CD4-positive, alpha-beta T cell treated with Interleukin-21 for 1 hour (primary cell): Measurements from ENCODE around the gene TXNL4A.

Experiments
- DNase-seq: peaks from one replicate; pipeline ENCODE4 v3.0.0-alpha.2; 2020

TXNL4A gene

DNA sequence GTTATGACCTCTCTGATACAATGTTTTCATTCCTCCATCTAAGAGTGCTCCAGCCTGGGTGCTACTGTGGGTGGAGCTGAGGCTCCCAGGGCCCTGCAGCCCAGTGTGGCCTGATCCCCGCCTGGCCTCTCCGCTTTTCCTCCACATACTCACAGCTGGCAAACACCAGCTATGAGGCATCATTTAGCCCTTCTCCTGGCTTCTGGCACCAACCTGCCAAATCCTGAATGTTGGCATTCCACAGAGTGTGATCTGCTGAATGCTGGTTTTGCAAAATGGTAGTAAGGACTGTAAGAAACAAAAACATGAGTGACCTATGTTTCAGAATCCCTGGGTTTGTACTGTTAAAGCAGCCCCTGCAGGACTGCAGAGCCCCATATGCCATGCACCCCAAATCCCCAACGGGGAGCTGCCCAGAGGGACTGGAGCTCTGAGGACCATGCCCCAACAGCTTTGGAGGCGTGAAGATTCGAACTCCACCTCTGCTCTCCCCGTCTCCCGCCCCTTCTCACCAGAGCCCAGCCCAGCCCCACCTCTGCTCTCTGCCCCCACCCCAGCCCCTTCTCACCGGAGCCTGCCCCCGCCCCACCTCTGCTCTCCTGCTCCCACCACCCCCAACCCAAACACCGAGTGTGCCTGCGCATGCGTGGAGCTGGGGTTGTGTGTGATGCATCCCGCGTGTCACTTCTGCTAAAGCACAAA lies 41.2 kb downstream of the TXNL4A start:
- no peak for DNase-seq

DNA sequence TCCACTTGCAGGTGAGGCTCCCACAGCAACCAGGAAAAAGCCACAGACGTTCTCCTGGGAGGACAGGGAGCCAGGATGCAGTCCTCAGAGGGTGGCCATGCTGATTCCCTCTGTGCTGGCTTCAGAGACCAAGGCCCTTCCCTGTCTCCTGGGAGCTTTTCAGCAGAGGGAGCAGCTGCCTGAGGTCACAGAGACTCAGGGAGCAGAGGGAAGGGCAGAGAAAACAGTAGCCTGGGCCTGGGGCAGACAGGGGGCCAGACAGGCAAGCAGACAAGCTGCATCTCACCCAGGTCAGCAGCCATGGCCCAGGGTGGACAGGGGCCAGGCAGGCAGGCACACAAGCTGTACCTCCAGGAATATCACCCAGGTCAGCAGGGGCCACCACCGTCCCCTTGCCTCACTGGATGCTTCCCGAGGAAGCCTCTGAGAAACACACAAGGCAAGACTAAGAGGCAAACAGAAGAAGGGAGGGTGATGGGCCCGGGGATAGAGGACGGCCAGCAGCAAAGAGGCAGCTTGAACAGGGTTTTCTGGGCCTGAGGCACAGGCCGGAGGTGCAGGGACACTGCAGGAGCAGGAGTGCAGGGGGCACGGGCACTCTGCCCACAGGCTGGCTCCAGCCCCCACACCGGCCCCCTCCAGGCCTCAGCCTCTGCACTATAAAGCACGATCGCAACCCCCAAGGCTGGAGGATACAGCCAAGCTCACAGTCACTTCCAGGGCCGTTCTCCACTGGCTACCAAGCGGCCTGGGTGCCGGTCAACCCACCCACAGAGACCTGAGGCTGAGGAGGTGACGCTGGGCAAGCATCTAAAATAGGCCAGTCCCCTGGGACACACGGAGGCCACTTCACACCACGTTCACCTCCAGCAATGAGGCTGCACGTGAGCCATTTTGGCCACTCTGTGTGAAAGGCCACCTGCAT lies 43.0 kb downstream of the TXNL4A start:
- no peak for DNase-seq

DNA sequence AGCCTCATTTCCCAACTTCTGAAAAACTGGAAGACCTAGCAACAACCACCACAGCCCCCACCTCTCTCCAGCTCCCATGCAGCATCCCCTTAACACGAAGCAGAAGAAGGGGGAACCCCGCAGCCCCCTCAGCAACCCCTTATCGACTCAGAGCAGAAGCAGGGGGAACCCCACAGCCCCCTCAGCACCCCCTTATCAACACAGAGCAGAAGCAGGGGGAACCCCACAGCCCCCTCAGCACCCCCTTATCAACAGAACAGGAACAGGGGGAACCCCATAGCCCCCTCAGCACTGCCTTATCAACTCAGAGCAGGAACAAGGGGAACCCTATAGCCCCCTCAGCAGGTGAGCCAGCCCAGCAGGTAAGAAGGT lies 43.6 kb downstream of the TXNL4A start:
- no peak for DNase-seq

DNA sequence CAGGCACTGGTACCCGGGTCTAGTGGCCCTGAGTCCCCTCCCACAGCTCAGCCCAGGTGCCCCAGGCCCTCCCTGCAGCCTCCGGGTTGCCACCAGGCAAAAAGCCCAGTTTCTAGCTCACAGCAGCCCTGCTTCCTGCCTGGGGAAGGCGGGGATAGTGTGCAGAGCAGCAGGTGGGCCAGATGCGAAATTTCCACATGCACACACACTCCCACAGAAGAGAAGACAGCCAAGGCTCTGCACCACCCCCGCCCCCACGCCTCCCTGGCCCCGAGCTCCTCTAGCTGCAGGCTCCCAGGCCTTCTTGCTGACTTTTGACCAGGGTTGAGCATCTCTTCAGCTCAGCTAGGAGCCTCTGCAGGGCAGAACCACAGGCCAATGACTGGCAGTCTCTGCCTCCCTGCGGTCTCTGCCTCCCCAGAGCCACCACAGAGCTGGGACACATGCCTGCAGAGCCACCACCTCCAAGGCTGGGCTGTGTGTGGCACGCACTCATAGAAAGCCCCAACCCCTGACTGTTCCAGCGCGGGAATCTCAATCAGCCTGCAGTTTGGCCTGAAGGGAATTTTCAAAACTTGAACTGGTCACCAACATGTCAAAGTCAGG lies 44.1 kb downstream of the TXNL4A start:
- no peak for DNase-seq

DNA sequence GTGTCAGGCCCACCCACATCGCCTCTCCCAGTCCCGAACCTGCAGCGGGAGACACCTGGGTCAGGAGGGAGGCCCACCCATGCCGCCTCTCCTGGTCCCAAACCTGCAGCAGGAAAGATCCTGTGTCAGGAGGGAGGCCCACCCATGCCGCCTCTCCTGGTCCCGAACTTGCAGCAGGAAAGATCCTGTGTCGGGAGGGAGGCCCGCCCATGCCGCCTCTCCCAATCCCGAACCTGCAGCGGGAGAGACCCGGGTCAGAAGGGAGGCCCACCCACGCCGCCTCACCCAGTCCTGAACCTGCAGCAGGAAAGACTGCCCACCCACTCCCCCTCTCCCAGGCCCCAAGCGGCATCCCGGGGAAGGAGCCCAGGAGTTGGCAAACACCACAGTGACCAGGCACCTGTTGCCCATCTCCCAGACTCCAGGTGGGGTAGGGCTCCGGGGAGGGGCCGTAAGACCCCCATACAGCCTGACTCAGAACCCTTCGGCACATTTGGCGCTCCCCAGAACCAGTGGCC lies 44.7 kb downstream of the TXNL4A start:
- DNase-seq = no peak

GRCh38 chr18:79942786-79943607 lies 45.4 kb downstream of the TXNL4A start:
- no peak for DNase-seq

GRCh38 chr18:79942211-79942610 lies 46.2 kb downstream of the TXNL4A start:
- no peak for DNase-seq

- no peak for DNase-seq
Observed at GRCh38 chr18:79941473-79942119, 46.8 kb downstream of the TXNL4A start.

- no peak for DNase-seq
Observed at GRCh38 chr18:79940814-79941472, 47.4 kb downstream of the TXNL4A start.

DNA sequence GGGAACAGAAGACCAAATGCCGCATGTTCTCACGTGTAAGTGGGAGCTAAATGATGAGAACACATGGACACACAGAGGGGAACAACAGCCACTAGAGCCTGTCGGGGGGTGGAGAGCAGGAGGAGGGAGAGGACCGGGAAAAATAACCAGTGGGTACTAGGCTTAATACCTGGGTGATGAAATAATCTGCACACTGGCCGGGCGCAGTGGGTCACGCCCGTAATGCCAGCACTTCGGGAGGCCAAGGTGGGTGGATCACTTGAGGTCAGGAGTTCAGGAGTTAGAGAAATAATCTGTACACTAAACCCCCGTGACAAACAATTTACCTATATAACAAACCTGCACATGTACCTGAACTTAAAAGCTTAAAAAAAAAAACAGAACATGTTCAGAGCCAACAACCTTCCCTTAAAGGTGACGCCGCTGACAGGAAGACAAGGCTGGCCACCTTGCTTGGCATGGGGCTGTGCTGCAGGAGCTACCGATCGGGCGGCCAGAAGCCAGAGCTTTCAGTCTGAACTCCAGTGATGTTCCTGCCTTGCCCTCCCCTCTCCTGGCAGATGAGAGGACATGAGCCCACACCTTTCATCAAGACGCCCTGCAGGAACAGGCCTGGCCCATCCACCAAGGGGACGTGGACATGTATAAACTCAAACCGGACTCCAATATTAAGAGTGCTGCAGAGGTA lies 48.1 kb downstream of the TXNL4A start:
- no peak for DNase-seq

- DNase-seq = no peak
Observed at GRCh38 chr18:79939096-79939495, 49.3 kb downstream of the TXNL4A start.

DNA sequence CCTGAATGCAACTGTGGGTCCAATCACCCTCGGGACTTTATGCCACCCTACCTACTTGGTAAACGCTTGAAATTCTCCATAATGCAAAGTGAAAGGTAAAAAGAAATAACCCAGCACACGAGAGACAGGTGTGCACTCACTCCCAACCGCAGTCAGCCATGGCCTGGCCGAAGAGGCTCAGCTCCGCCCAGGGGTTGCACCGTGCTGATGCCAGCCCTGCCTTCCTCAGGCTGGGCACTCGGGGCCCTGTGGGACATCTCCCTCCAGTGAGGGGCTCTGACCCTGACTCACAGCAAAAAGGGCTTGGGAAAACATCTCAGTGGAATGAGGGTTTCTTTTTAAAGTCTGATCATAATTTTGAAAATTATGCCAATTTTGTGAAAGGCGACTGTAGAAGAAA lies 50.2 kb downstream of the TXNL4A start:
- DNase-seq = no peak

GRCh38 chr18:79937103-79937860 lies 51.1 kb downstream of the TXNL4A start:
- no peak for DNase-seq

DNA sequence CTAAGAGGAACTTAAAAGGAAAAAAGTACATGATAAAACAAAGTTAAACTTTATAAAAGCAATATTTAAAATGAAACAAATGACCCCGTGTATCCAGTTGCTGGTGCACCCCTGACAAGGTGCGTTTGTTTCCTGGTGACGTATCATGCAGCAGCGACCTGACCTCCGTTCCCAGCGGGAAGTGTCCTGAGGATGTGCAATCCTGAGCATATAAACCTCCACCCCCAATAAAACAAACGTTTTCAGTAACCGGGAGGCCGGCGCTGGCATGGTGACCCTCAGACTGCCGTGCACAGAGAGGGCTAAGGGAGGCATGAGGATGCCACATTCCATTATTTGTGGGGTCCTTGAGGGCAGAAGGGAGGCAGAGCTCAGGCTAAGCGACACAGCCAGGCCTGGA lies 51.7 kb downstream of the TXNL4A start:
- DNase-seq = no peak

DNA sequence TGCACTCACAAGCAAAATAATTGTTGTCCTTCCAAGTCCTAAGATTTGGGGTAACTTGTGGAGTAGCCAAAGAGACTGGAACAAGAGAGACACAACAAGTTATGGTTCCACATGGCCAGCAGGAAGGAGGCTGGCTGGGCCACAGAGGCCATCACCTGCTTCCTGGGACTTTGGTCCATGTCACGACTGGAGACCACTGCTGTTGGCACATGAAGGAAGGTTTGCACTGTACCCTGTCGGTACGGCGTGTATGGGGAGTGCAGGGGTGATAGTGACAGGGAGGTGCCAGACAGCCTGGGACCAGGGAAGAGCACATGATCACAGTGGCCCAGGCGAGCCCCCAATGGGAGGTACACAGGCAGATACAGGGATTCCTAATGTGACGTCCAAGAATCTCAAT lies 52.4 kb downstream of the TXNL4A start:
- no peak for DNase-seq

DNA sequence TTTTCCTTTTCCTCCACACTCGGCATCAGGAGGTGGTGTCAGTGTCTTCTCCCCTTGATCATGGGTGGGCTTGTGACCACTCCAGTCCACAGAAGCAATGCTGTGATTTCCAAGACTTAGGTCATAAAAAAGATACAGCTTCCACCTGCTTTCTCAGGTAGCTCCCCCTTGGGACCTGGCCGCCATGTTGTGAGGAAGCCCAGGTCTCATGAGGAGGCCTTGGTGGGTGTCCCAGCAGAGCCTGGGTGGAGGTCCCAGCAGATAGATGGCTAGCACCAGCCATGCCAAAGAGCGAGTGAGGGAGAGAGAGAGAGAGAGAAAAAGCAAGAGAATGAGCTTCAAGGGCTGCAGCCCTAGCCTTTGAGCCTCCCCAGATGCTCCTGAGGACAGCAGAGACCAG lies 52.9 kb downstream of the TXNL4A start:
- no peak for DNase-seq

DNA sequence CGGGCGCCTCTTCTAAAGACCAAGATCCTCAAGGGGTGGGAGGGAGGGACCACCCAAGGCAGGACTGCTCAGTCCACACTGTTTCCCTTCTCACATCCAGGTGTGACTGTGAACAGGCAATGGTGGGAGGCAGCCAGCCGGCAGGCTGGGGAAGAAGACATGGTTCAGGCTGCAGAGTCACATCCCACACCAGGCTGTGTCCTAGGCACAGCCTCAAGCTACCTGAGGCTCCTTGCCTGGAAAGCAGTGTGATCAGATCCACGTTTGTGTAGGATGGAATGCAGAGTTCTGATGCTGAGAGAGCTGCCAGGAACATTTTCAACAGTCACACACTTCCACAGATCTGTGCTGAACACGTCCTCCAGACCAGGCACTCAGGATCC lies 53.3 kb downstream of the TXNL4A start:
- no peak for DNase-seq

GRCh38 chr18:79934311-79935097 lies 53.9 kb downstream of the TXNL4A start:
- DNase-seq = no peak

DNA sequence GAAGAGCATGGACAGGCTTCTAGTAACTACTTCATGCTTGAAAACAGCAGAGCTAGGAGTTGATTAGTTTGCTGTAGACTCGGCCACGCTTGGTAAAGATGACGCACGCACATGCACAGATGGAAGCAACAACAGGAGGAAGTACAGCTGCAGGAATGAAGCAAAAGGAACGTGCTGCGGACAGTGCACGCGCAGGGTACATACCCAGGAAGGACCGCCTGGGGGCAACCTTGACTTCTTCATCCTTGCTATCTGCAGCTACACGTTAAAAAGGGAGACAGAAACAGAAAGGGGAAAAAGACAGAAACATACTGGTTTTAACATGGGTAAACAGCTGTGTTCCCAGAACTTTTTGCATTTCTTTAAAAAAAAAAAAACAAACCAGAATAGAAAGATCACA lies 54.6 kb downstream of the TXNL4A start:
- DNase-seq = no peak
